Neural progenitor cell (in vitro differentiated cells): ENCODE data around the gene MAPK4. TPM values are rescaled to one million over a fixed set of nuclear protein-coding genes. Genes with fewer than 3 reads are reported as not detected.
A peak's percentile ranks its signal among the peaks of the same experiment; 100 is the strongest.

Source experiments
- DNase-seq: peaks from one replicate; pipeline ENCODE4 v3.0.0-alpha.2; 2016; ENCODE audit warnings: low spot score
- H2AFZ ChIP-seq: fragments of 200-600 bp; sonication (generic); replicated peaks from 2 replicates; pipeline ENCODE4 v1.6.1; 2016; ENCODE audit warnings: antibody characterized with exemption
- H3F3A ChIP-seq: fragments of 200-600 bp; sonication (generic); 2 replicates; pipeline ENCODE4 v1.6.1; 2016; ENCODE audit warnings: antibody characterized with exemption, low read depth
- H3K27ac ChIP-seq: fragments of 200-600 bp; sonication (generic); 2 replicates; pipeline ENCODE4 v1.5.1; 2016; ENCODE audit warnings: mild to moderate bottlenecking
- H3K27me3 ChIP-seq: fragments of 200-600 bp; sonication (generic); 2 replicates; pipeline ENCODE4 v1.6.1; 2016; ENCODE audit warnings: mild to moderate bottlenecking, moderate library complexity
- H3K36me3 ChIP-seq: fragments of 200-600 bp; sonication (generic); 2 replicates; pipeline ENCODE4 v1.5.1; 2016
- H3K4me1 ChIP-seq: fragments of 200-600 bp; sonication (generic); 2 replicates; pipeline ENCODE4 v1.6.1; 2016; ENCODE audit warnings: mixed run types
- H3K4me2 ChIP-seq: fragments of 200-600 bp; sonication (generic); 2 replicates; pipeline ENCODE4 v1.6.1; 2016
- H3K4me3 ChIP-seq: fragments of 200-600 bp; sonication (generic); 2 replicates; pipeline ENCODE4 v1.5.1; 2016
- H3K79me2 ChIP-seq: fragments of 200-600 bp; sonication (generic); 2 replicates; pipeline ENCODE4 v1.6.1; 2016; ENCODE audit warnings: low read depth
- H3K9ac ChIP-seq: fragments of 200-600 bp; sonication (generic); 2 replicates; pipeline ENCODE4 v1.6.1; 2016
- H3K9me3 ChIP-seq: fragments of 200-600 bp; sonication (generic); 2 replicates; pipeline ENCODE4 v1.5.1; 2016; ENCODE audit warnings: low read depth
- H4K20me1 ChIP-seq: fragments of 200-600 bp; sonication (generic); 2 replicates; pipeline ENCODE4 v1.6.1; 2016; ENCODE audit warnings: low read depth
- H3K27ac Mint-ChIP-seq: 3 replicates; pipeline ENCODE4 v1.8.0; 2021; ENCODE audit warnings: mixed read lengths
- H3K27me3 Mint-ChIP-seq: 2 replicates; pipeline ENCODE4 v1.8.0; 2022; ENCODE audit warnings: low read depth, mild to moderate bottlenecking, inconsistent platforms, moderate library complexity, mixed read lengths; ENCODE audit not compliant: insufficient read depth
- H3K36me3 Mint-ChIP-seq: 3 replicates; pipeline ENCODE4 v1.8.0; 2021; ENCODE audit warnings: mixed read lengths
- H3K4me1 Mint-ChIP-seq: 3 replicates; pipeline ENCODE4 v1.8.0; 2021; ENCODE audit warnings: mixed read lengths
- H3K4me3 Mint-ChIP-seq: 3 replicates; pipeline ENCODE4 v1.8.0; 2021; ENCODE audit warnings: mild to moderate bottlenecking, moderate library complexity, mixed read lengths
- H3K9me3 Mint-ChIP-seq: 3 replicates; pipeline ENCODE4 v1.8.0; 2020; ENCODE audit warnings: mixed read lengths
- EZH2 ChIP-seq: fragments of 200-600 bp; sonication (generic); IDR thresholded peaks from 2 replicates; pipeline ENCODE4 v1.6.1; 2017; ENCODE audit warnings: antibody characterized with exemption, mild to moderate bottlenecking, moderate library complexity
- EZH2phosphoT487 ChIP-seq: fragments of 200-600 bp; sonication (generic); IDR thresholded peaks from 2 replicates; pipeline ENCODE4 v1.6.1; 2017; ENCODE audit warnings: antibody characterized with exemption
- total RNA-seq: library from RNA; depleted of rRNA; stranded (reverse); fragments of >200 nt; gene quantifications from 2 replicates; pipeline ENCODE4 v1.2.3, GENCODE V29; 2015; ENCODE audit warnings: low replicate concordance
- TF ChIP-seq, protein P1 (sequence below): fragments of 200-600 bp; sonication (generic); IDR thresholded peaks from 2 replicates; pipeline ENCODE4 v1.5.1; 2017; ENCODE audit warnings: antibody characterized with exemption, mild to moderate bottlenecking

The MAPK4 gene
- total RNA-seq, 1 donor from 2014 or later, result 7.0 TPM

- Mint-ChIP-seq H3K27ac (peak overlapping the region; percentile 26), H3K4me1 (peaks cover 71% of the 10 kb centered on the region), H3K9me3 (no peaks in the 10 kb centered on the region), H3K36me3 (no peaks in the 10 kb centered on the region), H3K27me3 (no peaks in the 10 kb centered on the region), H3K4me3 (no peak overlapping the region)
- no peak overlapping the region for H3K9ac ChIP-seq
- H3K27ac ChIP-seq, result no peak overlapping the region
- no peak for TF ChIP-seq EZH2phosphoT487
- TF ChIP-seq, protein P1, sequence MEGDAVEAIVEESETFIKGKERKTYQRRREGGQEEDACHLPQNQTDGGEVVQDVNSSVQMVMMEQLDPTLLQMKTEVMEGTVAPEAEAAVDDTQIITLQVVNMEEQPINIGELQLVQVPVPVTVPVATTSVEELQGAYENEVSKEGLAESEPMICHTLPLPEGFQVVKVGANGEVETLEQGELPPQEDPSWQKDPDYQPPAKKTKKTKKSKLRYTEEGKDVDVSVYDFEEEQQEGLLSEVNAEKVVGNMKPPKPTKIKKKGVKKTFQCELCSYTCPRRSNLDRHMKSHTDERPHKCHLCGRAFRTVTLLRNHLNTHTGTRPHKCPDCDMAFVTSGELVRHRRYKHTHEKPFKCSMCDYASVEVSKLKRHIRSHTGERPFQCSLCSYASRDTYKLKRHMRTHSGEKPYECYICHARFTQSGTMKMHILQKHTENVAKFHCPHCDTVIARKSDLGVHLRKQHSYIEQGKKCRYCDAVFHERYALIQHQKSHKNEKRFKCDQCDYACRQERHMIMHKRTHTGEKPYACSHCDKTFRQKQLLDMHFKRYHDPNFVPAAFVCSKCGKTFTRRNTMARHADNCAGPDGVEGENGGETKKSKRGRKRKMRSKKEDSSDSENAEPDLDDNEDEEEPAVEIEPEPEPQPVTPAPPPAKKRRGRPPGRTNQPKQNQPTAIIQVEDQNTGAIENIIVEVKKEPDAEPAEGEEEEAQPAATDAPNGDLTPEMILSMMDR, result peak; percentile 38
- no peak for TF ChIP-seq EZH2
- DNase-seq, result peak; percentile 49
- peaks cover 3% of the 10 kb centered on the region for H3F3A ChIP-seq
- no peaks in the 10 kb centered on the region for H3K36me3 ChIP-seq
- no peaks in the 10 kb centered on the region for H3K79me2 ChIP-seq
- H3K4me1 ChIP-seq, result peaks cover 23% of the 10 kb centered on the region
- H3K4me2 ChIP-seq, result peak overlapping the region; percentile 10
- H3K4me3 ChIP-seq, result no peak overlapping the region
- H3K27me3 ChIP-seq, result no peaks in the 10 kb centered on the region
- H2AFZ ChIP-seq, result no peak overlapping the region
- H4K20me1 ChIP-seq, result no peaks in the 10 kb centered on the region
- H3K9me3 ChIP-seq, result no peaks in the 10 kb centered on the region
Measured at GRCh38 chr18:50709193-50709592, 149.3 kb downstream of the MAPK4 start.

GRCh38 chr18:50711386-50711785 is 151.5 kb downstream of the MAPK4 start:
- no peaks in the 10 kb centered on the region for H3K9me3 ChIP-seq
- H3K36me3 Mint-ChIP-seq, result peaks cover 9% of the 10 kb centered on the region
- H3K27me3 Mint-ChIP-seq, result no peaks in the 10 kb centered on the region
- H3K79me2 ChIP-seq, result no peaks in the 10 kb centered on the region
- DNase-seq, result no peak
- no peak overlapping the region for H3K4me3 ChIP-seq
- H3K27ac ChIP-seq, result no peak overlapping the region
- no peak overlapping the region for H3K9ac ChIP-seq
- peaks cover 23% of the 10 kb centered on the region for H3K4me1 ChIP-seq
- H3K27me3 ChIP-seq, result no peaks in the 10 kb centered on the region
- H4K20me1 ChIP-seq, result no peaks in the 10 kb centered on the region
- no peak overlapping the region for H3K4me2 ChIP-seq
- H3K4me1 Mint-ChIP-seq, result peaks cover 69% of the 10 kb centered on the region
- H3F3A ChIP-seq, result peaks cover 3% of the 10 kb centered on the region
- H3K36me3 ChIP-seq, result no peaks in the 10 kb centered on the region
- TF ChIP-seq EZH2 (no peak), EZH2phosphoT487 (no peak)
- TF ChIP-seq, protein P1, result no peak
- H3K27ac Mint-ChIP-seq, result no peak overlapping the region
- H2AFZ ChIP-seq, result no peak overlapping the region
- H3K4me3 Mint-ChIP-seq, result no peak overlapping the region
- peaks cover 7% of the 10 kb centered on the region for H3K9me3 Mint-ChIP-seq

GRCh38 chr18:50715919-50716318 is 156.0 kb downstream of the MAPK4 start:
- no peak overlapping the region for H3K4me3 ChIP-seq
- peaks cover 28% of the 10 kb centered on the region for H3K36me3 Mint-ChIP-seq
- H3F3A ChIP-seq, result no peaks in the 10 kb centered on the region
- H3K27me3 Mint-ChIP-seq, result no peaks in the 10 kb centered on the region
- peaks cover 47% of the 10 kb centered on the region for H3K4me1 Mint-ChIP-seq
- H3K27ac Mint-ChIP-seq, result no peak overlapping the region
- H3K4me2 ChIP-seq, result no peak overlapping the region
- no peaks in the 10 kb centered on the region for H3K36me3 ChIP-seq
- H3K27me3 ChIP-seq, result no peaks in the 10 kb centered on the region
- H3K4me3 Mint-ChIP-seq, result no peak overlapping the region
- TF ChIP-seq EZH2 (no peak), EZH2phosphoT487 (no peak)
- TF ChIP-seq, protein P1, result no peak
- H3K4me1 ChIP-seq, result peaks cover 12% of the 10 kb centered on the region
- no peaks in the 10 kb centered on the region for H3K9me3 ChIP-seq
- H3K27ac ChIP-seq, result no peak overlapping the region
- no peaks in the 10 kb centered on the region for H4K20me1 ChIP-seq
- H2AFZ ChIP-seq, result no peak overlapping the region
- no peak for DNase-seq
- no peak overlapping the region for H3K9ac ChIP-seq
- peaks cover 7% of the 10 kb centered on the region for H3K9me3 Mint-ChIP-seq
- no peaks in the 10 kb centered on the region for H3K79me2 ChIP-seq
